ENCODE measurements around the gene PCMT1. TPM values are rescaled to one million over a fixed set of nuclear protein-coding genes. Genes with fewer than 3 reads are reported as not detected.
"Not testable (repeated sequence)": the region's sequence is repeated elsewhere in the genome, so short reads cannot be mapped to it uniquely, and the experiment has no call there.

PCMT1 gene
- total RNA-seq, 1 donor from 2014 or later, result 44.9 TPM

GRCh38 chr6:149729824-149730223, 19.7 kb upstream of the PCMT1 start:
- no peak overlapping the region for H3K27ac Mint-ChIP-seq
- H3K36me3 Mint-ChIP-seq (ENCODE audit: low read depth), result peaks cover 71% of the 10 kb centered on the region
- H3K9me3 Mint-ChIP-seq, result no peaks in the 10 kb centered on the region
- ChIA-PET CTCF (no interaction called here), POLR2A (no interaction called here)
- TF ChIP-seq, protein P1, sequence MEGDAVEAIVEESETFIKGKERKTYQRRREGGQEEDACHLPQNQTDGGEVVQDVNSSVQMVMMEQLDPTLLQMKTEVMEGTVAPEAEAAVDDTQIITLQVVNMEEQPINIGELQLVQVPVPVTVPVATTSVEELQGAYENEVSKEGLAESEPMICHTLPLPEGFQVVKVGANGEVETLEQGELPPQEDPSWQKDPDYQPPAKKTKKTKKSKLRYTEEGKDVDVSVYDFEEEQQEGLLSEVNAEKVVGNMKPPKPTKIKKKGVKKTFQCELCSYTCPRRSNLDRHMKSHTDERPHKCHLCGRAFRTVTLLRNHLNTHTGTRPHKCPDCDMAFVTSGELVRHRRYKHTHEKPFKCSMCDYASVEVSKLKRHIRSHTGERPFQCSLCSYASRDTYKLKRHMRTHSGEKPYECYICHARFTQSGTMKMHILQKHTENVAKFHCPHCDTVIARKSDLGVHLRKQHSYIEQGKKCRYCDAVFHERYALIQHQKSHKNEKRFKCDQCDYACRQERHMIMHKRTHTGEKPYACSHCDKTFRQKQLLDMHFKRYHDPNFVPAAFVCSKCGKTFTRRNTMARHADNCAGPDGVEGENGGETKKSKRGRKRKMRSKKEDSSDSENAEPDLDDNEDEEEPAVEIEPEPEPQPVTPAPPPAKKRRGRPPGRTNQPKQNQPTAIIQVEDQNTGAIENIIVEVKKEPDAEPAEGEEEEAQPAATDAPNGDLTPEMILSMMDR (IDR thresholded peaks at IDR 0.05), result no peak
- H3K4me3 Mint-ChIP-seq, result no peak overlapping the region
- DNase-seq, result no peak
- peaks cover 12% of the 10 kb centered on the region for H3K4me1 Mint-ChIP-seq
- H3K27me3 Mint-ChIP-seq, result no peaks in the 10 kb centered on the region
- intact Hi-C loops (cut with micrococcal nuclease), result loop anchor here (10.0 kb wide), 1 partner anchor 195 kb away; the partner anchor contains the start of gene RAET1G
- ATAC-seq (ENCODE audit: low read depth), result no peak

DNA sequence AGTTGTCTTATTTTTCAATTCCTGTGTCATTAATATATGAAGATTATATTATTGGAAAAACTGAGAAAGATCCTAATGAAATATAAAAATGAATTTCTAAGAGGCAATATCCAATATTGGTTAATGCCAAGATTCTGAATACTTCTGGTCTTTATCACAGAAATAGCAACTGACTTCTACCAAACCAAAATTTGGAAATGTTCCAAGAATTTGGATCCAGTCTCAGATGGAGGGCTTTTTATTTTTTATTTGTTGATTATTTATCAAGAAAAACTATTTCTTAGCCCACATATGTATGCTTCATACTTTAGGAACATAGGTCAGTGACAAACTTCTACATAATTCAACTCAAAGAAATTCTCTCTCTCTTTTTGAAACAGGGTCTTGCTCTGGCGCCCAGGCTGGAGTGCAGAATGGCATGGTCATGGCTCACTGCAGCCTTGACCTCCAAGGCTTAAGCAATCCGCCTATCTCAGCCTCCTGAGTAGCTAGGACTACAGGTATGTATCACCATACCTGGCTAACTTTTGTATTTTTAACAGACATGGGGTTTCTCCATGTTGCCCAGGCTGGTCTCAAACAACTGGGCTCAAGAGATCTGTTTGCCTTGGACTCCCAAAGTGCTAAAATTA, 16.3 kb upstream of the PCMT1 start:
- CTCF ChIA-PET, result interaction anchor here (0.7 kb wide), 2 partner anchors 11 to 41 kb away, joined by 3 to 4 read pairs; no protein-coding TSS in a partner anchor
- intact Hi-C loops (cut with micrococcal nuclease), result no loop called here
- POLR2A ChIA-PET, result interaction anchor here (0.8 kb wide), 1 partner anchor 660 kb away, joined by 4 read pairs; no protein-coding TSS in a partner anchor
- no peak for DNase-seq
- no peak overlapping the region for H3K4me3 Mint-ChIP-seq
- TF ChIP-seq, protein P1 (IDR thresholded peaks at IDR 0.05), result no peak
- peaks cover 7% of the 10 kb centered on the region for H3K4me1 Mint-ChIP-seq
- peaks cover 65% of the 10 kb centered on the region for H3K36me3 Mint-ChIP-seq (ENCODE audit: low read depth)
- ATAC-seq (ENCODE audit: low read depth), result no peak
- H3K27me3 Mint-ChIP-seq, result no peaks in the 10 kb centered on the region
- no peak overlapping the region for H3K27ac Mint-ChIP-seq
- no peaks in the 10 kb centered on the region for H3K9me3 Mint-ChIP-seq

DNA sequence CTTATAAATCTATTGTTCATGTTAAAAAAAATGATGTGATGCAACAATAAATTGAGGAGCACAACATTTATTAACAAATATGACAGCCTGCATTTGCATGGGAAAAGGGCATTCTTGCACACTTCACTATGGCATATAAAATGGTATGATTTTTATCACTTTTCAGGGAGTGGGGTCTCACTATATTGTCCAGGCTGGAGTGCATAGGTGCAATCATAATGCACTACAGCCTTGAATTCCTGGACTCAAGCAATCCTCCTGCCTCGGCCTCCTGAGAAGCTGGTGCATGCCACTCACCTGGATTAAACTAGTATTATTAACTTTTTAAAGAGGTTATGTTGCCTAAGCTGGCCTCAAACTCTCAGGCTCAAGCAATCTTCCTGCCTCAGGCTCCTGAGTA, 14.6 kb upstream of the PCMT1 start:
- Mint-ChIP-seq H3K4me1 (no peaks in the 10 kb centered on the region), H3K9me3 (no peaks in the 10 kb centered on the region), H3K27ac (no peak overlapping the region), H3K36me3 (ENCODE audit: low read depth) (peaks cover 65% of the 10 kb centered on the region), H3K27me3 (no peaks in the 10 kb centered on the region), H3K4me3 (no peak overlapping the region)
- intact Hi-C loops (cut with micrococcal nuclease), result no loop called here
- POLR2A ChIA-PET, result no interaction called here
- CTCF ChIA-PET, result no interaction called here
- TF ChIP-seq, protein P1 (IDR thresholded peaks at IDR 0.05), result no peak
- DNase-seq (no peak), ATAC-seq (ENCODE audit: low read depth) (no peak)

- intact Hi-C loops (cut with micrococcal nuclease), result loop anchor here (5.0 kb wide), 1 partner anchor 428 kb away; the partner anchor contains the start of gene TAB2
- Mint-ChIP-seq H3K36me3 (ENCODE audit: low read depth) (peaks cover 40% of the 10 kb centered on the region), H3K4me1 (peaks cover 23% of the 10 kb centered on the region), H3K4me3 (peak overlapping the region; percentile 97), H3K27ac (peak overlapping the region; percentile 89)
- CTCF ChIA-PET; H3K9me3 Mint-ChIP-seq; H3K27me3 Mint-ChIP-seq; ATAC-seq (ENCODE audit: low read depth); DNase-seq: not testable (repeated sequence)
- POLR2A ChIA-PET, result interaction anchor here (0.5 to 5.5 kb wide), 4 partner anchors 27 to 1015 kb away, joined by 4 to 55 read pairs (median 7); partner anchors contain the start of gene LATS1
Observed at GRCh38 chr6:149745252-149745651, 4.3 kb upstream of the PCMT1 start.

DNA sequence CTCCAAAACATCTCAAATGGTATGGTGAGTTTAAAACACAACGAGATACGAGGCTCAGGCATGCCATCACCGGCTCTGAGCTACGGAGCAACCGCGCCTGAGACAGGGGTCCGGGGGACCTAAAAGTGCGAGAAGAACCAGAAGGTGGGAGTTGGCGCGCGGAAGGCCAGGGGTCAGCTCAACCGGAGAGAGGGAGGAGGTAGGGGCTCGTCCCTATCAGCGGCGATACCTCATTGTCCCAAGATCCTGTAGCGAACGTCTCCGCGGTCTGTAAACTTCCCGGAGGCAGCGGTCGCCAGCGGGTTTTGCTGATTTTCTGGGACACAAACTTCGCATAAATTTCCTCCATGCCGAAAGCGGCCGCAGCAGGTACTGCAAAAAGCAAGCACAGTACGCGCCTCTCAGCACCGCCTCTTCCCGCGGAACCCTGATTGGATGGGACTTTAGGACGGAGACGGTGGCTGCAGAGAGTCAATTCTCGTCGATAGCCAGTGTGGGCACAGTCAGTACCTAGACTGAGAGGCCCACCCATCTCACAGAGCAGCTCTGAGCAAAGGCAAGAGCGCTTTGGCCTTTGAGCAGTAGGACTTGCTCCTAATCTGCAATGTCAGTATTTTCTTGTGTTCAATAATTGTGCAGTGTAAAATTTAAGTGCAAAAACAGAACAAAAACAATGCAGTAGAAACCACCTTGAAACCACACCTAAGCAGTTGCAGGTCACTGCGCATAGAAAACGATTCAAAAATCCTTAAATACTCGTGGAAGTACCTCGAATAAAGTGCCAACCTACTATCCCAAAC, 3.2 kb upstream of the PCMT1 start, which contains the start of gene NUP43:
TSS of gene NUP43 (minus strand) at position 383 of the 800 bp plus-strand sequence. CDS start at position 349, 34 bp downstream.
- ATAC-seq (ENCODE audit: low read depth), result peak; percentile 69
- peaks cover 29% of the 10 kb centered on the region for H3K4me1 Mint-ChIP-seq

GRCh38 chr6:149749082-149749593, 403 bp upstream of the PCMT1 start:
- CTCF ChIA-PET, H3K27me3 Mint-ChIP-seq, DNase-seq, H3K9me3 Mint-ChIP-seq: not testable (repeated sequence)
- peaks cover 29% of the 10 kb centered on the region for H3K4me1 Mint-ChIP-seq
- peaks cover 10% of the 10 kb centered on the region for H3K36me3 Mint-ChIP-seq (ENCODE audit: low read depth)
- peak; percentile 1 for ATAC-seq (ENCODE audit: low read depth)
- intact Hi-C loops (cut with micrococcal nuclease), result loop anchor here (1.0 to 5.0 kb wide), 3 partner anchors 12 to 432 kb away; partner anchors contain the start of genes GINM1 and TAB2
- peak overlapping the region; percentile 88 for H3K4me3 Mint-ChIP-seq
- POLR2A ChIA-PET, result interaction anchor here (0.7 to 5.5 kb wide), 4 partner anchors 32 to 742 kb away, joined by 3 to 55 read pairs (median 6); partner anchors contain the start of genes LATS1 and PPIL4
- H3K27ac Mint-ChIP-seq, result peak overlapping the region; percentile 88

More for the DNA sequence above, 3.2 kb upstream of the PCMT1 start, which contains the start of gene NUP43:
- CTCF ChIA-PET, result interaction anchor here (1.0 kb wide), 1 partner anchor 180 kb away, joined by 3 read pairs; the partner anchor contains the start of gene GINM1
- intact Hi-C loops (cut with micrococcal nuclease), result loop anchor here (1.0 to 5.0 kb wide), 4 partner anchors 28 to 429 kb away; partner anchors contain the start of genes KATNA1, LATS1, PPIL4 and TAB2
- POLR2A ChIA-PET, result interaction anchor here (0.7 to 5.5 kb wide), 2 partner anchors 23 to 29 kb away, joined by 9 to 55 read pairs; partner anchors contain the start of gene LATS1
- no peaks in the 10 kb centered on the region for H3K9me3 Mint-ChIP-seq
- no peaks in the 10 kb centered on the region for H3K27me3 Mint-ChIP-seq
- peak within 1 kb of the TSS; percentile 97 for H3K4me3 Mint-ChIP-seq
- peak within 1 kb of the TSS; percentile 89 for H3K27ac Mint-ChIP-seq
- TF ChIP-seq, protein P1 (IDR thresholded peaks at IDR 0.05), result no peak
- H3K36me3 Mint-ChIP-seq (ENCODE audit: low read depth), result peaks cover 29% of the 10 kb centered on the region
- peak; percentile 80 for DNase-seq

All from activated B cell treated with CpG ODN at 0.5 μM for 24 hours (primary cell).